Islet precursor cell (in vitro differentiated cells): ENCODE data around the gene DAZAP1.

ENCODE experiments used
- DNase-seq: peaks from one replicate; pipeline ENCODE4 v3.0.0-alpha.2; 2018

The DAZAP1 gene

GRCh38 chr19:1377176-1377964 lies 30.0 kb upstream of the DAZAP1 start:
- DNase-seq: no peak

DNA sequence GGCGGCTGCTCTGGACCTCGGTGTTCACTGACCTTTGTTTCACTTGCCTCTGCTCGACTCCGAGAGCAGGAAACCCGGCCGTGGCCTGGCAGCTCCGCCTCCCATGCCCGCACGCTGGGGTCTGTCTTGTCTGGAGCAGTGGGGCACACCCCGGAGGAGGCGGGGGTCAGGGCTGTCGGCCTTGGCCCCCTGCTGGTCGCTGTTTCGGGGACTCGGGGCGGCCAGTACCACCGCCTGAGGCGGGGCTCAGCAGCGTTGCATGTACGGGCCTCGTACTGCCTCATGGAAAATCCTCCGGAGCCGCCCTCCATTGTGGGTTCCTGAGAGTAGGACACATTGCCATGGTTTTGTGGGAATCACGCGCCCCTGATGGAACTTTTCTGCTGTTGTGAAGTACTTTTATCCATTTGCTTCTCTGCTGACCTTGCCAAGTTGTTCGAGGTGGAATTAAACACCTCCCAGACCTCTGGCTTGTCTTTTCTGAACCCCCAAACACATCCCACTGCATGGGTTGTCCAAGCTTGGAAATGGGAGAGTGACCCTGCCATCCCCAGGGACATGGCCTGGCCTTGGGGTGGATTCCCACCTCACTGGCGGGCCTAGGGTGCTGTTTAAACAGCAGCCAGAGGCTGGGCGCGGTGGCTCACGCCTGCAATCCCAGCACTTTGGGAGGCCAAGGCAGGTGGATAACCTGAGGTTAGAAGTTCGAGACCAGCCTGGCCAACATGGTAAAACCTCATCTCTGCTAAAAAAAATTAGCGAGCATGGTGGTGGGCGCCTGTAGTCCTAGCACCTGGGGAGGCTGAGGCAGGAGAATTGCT lies 29.2 kb upstream of the DAZAP1 start:
- no peak for DNase-seq

DNA sequence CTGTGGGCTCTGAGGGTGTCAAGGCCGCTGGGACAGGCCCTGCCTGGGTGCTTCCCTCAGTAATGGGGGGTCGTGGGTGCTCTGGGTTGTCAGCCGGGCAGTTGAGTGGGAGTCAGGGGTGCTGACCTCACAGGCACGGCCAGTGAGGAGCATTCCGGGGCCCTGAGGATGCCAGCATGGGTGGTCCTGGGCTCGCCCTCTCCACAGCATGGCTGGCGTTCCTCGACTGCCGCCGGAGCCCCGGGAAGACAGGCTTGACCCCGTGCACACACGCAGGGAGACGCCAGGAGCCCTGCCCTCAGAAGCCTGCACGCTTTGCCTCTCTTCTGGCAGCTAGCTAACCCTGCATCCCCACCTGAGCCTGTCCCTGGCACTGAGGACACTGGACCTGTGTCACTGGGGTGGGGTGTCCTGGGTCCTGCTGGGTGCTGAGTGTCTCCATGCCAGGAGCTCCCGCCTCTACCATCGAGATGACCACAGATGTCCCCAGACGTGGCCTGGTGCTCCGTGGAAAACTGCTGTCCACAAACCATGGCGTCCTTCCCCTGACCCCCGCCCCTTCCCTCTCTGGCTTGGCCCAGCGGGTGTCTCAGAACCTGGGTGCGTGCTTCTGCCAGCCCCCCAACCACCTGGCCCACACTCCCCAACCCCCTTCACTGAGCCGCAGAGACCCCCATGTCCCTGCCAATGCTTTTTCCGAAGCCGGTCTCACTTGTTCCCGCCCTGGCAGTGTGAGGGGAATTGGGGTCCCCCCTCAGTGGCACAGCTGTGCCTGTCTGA lies 28.1 kb upstream of the DAZAP1 start:
- no peak for DNase-seq

DNA sequence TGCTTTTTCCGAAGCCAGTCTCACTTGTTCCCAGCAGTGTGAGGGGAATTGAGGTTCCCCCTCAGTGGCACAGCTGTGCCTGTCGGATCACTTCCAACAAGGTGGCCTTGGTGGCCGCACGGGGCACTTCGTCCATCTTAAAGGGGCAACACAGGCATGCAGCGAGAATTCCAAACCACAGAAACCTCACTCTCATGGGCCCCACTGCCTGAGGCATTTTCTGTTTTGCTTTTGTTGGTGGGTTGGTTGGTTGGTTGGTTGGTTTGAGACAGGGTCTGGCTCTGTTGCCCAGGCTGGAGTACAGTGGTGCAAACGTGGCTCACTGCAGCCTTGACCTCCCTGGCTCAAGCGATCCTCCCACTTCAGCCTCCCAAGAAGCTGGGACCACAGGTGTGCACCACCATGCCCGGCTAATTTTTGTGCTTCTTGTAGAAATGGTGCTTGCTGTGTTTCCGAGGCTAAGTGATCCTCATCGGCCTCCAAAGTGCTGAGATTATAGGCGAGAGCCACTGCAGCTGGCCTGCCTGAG lies 27.4 kb upstream of the DAZAP1 start:
- DNase-seq: no peak

- DNase-seq: no peak
Measured at GRCh38 chr19:1382250-1382649, 25.1 kb upstream of the DAZAP1 start.

DNA sequence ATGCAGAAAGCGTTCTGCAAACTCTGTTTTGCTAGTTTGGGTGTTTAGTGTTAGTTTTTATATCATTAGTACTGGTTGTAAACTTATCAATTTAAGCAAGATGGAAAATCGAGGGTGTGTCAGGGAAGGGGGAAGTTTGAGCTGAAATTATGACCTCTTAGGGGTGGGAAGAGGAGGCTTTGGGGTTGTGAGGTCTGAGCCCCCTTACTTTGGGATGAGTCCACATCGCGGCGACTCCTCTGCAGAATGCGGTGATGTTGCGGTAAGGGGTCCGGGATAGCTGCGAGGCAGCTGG lies 24.4 kb upstream of the DAZAP1 start:
- no peak for DNase-seq

DNA sequence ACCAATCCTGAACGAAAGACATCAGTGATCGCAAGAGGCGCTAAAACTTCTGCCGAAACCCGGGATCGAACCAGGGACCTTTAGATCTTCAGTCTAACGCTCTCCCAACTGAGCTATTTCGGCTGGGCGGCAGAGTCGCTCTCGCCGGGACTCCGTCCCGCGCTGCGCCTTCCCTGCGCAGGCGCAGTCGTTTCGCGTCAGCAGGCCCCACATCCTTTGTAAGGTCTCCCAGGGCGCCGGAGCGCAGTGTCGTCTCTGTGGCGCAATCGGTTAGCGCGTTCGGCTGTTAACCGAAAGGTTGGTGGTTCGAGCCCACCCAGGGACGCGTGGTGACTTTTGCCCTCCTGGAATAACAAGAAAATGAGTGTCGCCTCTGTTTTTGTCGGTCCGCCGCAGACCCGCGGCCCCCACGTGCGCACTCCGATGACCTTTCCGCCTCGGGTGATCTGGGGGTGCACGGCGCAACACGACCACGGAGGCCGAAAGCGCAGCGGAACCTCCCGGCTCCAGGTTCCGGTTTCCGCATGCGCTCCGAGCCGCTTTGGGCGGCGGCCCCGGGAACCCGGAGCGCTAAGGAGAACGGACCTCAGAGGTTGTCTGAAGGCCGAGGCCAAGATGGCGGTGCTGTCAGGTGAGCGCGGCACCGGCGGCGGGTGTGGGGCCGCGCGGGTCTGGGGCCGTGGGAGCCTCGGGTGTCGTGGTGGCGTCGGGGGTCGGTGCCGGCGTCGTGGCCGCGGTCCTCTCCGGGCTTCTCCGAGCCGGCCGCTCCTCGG lies 23.9 kb upstream of the DAZAP1 start, which contains the start of gene NDUFS7:
Gene NDUFS7, plus strand, starts transcription at position 596 of the 773 bp plus-strand sequence. Its CDS starts 20 bp downstream, at position 616.
- peak; percentile 91 for DNase-seq

GRCh38 chr19:1384085-1384462 lies 23.3 kb upstream of the DAZAP1 start:
- DNase-seq: no peak

DNA sequence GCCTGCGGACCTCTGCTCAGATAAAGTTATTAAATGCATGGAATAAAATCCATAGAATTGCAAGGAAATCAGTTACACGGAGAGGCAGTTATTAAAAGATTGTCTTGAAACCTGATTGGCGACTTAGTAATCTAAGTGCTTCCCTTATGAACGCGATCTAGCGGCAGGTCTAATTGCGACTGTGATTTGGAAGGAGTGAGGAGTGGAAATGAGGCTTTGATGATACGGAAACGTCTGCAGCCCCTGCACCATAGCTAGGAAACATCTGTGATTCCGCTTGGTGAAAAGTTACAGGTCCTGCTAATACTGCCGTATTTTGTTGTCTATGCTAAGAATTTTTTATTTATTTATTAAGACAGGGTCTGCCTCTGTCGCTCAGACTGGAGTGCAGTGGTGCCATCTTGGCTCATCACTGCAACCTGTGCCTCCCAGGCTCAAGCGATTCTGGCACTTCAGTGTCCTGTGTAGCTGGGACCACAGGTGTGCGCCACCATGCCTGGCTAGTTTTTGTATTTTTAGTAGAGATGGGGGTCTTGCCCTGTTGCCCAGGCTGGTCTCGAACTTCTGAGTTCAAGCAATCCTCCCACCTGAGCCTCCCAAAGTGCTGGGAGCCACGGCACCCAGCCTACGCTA lies 22.8 kb upstream of the DAZAP1 start:
- DNase-seq: no peak

DNA sequence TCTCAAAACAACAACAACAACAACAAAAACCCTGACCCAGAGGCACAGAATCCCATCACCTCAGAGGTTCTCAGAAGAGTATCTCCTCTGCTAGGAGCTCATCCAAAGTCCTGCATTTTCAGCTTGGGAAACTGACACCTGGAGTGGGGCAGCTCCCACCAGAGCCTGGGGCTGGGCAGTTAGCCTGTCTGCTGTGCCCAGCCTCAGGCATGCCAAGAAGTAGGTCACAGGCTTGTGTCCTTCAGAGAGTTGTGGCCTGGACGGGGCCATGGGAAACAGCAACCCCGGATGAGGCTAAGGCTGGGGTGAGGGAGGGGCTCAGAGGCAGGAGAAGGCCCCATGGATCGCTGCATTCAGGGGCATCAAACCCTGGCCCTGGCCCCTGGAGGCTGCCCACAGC lies 21.6 kb upstream of the DAZAP1 start:
- DNase-seq: no peak

DNA sequence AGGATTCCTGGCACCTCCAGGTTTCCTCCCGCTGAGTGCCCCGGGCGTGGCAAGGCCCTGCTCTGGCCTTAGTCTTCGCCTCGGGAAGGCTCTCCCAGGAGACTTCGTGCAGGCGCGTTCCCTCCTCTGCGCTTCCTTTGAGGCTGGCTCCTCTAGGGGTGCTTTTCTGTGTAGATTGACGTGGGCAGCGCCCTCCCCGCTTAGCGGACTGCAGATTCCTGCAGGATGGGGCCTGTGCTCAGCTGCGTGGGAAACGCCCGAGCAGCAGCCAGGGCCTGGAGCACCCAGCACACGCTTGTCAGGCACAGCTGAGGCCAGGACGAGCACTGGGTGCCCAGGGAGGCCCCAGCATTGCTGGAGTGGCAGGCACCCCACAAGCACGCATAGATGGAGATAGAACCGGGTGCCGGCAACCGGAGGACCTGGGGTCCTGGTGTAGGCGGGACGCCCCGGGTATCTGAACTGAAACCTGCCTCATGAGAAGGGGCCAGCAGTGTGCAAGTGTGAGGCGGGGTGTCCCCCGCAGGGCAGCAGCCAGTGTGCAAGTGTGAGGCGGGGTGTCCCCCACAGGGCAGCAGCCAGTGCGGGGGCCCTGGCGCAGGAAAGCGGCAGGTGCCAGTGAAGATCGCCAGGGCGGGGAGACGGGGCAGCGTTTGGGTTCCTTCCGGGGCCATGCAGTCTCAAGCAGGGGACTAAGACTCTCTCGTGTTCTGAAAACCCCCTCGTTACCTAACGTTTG lies 20.3 kb upstream of the DAZAP1 start:
- no peak for DNase-seq

DNA sequence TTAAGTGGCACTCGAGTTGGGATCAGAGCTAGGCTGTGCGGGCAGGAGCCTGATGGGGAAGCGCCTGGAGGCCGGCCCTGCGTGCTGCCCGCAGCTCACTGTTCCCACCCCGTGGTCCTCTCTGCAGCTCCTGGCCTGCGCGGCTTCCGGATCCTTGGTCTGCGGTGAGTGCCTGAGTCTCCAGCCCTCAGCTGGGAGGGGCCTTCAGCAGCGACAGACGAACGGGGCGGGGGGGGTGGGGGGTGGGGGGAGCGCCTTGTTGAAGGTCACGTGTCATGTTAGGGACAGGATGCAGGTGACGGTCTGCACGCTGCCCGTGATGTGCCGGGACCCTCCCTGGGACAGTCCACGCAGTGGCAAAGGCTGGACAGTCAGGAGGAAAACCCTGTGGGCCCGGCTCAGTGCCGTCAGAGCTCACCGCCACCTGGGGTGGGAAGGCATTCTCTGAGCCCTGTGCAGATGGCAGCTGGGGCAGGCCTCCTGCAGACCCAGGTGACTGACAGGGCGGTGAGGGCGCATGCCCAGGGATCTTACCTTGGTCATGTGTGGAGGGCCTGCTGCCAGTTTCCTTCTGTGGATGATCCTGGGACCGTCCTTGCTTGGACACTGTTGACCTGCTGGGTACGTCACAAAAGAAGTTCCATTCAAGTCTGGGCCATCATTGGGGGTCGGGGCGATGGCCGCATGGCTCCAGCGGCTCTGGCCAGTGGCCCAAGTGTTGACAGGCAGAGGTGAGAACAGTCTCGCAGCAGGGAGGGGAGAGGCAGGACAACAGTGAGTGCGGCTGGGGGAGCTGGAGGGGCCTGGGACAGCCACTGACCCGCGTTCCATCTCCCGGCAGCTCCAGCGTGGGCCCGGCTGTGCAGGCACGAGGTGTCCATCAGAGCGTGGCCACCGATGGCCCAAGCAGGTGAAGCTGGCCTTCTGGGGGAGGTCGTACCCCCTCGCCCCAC lies 19.4 kb upstream of the DAZAP1 start:
- DNase-seq: no peak

DNA sequence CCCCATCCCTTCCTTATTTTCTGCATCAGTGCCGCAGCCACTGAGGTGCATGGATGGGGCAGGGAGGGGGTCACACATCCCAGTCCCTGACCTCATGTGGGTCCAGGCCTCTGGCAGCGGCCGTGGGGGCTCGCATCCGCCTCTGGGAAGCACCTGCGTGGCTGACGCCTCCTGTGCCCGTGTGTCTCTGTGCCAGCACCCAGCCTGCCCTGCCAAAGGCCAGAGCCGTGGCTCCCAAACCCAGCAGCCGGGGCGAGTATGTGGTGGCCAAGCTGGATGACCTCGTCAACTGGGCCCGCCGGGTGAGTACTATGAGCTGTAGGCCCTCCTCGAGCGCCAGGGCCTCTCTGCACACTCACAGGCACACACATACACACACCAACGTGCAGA lies 18.8 kb upstream of the DAZAP1 start:
- no peak for DNase-seq

DNA sequence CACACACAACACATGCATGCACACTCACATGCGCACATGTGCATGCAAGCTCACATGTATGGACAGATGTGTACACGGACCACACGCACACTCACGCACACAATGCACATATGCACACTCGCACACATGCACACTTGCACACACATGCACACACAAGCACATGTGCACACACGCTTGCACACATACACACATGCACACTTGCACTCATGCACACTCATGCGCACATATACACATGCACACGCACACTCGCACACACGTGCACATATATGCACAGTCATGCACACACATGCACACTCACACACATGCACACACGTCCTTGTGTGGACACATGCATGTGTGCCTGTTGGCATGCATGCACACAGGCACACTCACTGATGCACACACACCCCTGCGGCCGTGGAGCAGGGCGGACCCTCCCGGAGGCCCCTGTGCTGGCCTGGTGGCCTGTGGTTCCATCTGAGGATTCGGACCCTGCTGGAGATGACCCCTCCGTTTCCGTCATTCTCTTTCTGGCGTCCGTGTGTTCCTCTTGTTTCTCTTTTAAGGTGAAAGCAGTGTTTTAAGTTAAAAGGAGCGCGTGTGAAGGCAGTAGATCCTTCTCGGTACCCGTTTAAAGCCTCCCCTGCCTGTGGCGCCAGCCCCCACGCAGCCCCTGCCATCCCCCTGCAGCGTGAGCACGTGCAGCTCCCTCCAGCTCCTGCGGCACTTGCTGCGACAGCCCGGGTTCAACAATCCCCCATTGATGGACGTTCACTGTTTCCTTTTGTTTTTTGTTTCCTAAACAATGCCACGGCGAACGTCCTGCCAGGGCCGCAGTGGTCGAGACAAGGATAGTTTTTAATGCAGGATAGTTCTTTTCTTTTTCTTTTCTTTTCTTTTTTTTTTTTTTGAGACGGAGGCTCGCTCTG lies 18.1 kb upstream of the DAZAP1 start:
- no peak for DNase-seq

DNA sequence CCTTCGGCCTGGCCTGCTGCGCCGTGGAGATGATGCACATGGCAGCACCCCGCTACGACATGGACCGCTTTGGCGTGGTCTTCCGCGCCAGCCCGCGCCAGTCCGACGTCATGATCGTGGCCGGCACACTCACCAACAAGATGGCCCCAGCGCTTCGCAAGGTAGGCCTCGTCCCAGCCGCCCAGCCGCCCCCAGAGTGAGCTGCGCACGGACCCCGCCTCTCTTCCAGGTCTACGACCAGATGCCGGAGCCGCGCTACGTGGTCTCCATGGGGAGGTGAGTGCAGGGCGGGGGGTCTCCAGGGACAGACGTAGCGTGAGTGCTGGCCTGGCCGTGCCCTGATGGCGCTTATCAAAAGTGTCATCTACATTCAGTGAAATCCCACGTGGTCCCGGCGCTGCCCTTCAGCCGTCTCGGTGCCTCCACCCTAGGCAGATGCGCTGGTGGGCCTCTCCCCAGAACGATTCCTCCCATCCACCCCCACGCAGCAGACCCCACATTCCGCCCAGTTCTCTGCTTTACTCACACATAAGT lies 16.4 kb upstream of the DAZAP1 start:
- DNase-seq: no peak

GRCh38 chr19:1392407-1392806 lies 15.0 kb upstream of the DAZAP1 start:
- DNase-seq: no peak

DNA sequence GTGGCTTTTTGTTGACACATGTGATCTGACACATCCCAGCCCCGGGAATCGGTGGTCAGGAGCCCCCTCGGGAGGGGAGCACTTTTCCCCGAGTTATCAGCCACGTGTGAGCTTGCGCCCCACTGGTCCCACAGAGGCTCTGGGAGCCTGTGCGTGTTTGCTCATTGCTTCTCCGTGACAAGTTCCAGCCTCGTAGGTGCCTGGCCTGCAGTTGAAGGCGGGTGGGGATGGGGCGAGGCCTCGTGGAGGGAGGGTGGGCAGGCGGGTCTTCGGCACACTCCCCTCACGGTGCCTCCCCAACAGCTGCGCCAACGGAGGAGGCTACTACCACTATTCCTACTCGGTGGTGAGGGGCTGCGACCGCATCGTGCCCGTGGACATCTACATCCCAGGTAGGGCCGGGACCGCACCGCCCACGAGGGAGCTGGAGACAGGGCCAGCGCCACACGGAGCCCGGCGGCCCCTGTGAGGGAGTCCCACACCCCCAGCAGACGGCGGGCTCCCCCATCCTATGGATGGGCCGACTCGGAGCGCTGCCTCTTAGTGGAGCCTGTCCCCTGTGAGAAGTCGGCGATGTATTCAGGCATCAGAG lies 14.4 kb upstream of the DAZAP1 start:
- DNase-seq: no peak

- no peak for DNase-seq
Measured at GRCh38 chr19:1393841-1394240, 13.5 kb upstream of the DAZAP1 start.
